ENCODE data around the gene PDE3A.

PDE3A gene

DNA sequence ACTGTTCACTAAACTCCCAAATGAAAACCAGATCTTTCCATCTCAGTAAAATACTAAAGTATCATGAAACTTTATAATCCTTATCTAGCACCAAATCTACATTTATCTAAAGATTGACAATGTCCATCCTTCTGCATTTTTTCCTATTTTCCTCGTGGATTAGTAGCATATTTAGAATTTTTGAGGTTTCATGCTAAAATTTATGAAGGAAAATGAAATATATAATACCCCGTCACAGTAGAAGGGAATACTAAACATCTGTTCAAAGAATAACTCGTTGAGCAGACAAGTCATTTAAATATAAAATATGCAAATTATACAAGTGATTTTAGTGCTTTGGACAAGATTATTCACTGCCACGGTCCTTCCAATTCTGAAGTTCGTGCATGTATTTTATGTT lies 204.1 kb downstream of the PDE3A start:
- H3K4me1 Mint-ChIP-seq: no peaks in the 10 kb centered on the region
- no peaks in the 10 kb centered on the region for H3K9me3 Mint-ChIP-seq
- H3K27me3 Mint-ChIP-seq: no peaks in the 10 kb centered on the region
- CTCF ChIA-PET: no interaction called here
- H3K27ac Mint-ChIP-seq: no peak overlapping the region
- no peaks in the 10 kb centered on the region for H3K36me3 Mint-ChIP-seq
- no peak for DNase-seq
- H3K4me3 Mint-ChIP-seq: no peak overlapping the region

DNA sequence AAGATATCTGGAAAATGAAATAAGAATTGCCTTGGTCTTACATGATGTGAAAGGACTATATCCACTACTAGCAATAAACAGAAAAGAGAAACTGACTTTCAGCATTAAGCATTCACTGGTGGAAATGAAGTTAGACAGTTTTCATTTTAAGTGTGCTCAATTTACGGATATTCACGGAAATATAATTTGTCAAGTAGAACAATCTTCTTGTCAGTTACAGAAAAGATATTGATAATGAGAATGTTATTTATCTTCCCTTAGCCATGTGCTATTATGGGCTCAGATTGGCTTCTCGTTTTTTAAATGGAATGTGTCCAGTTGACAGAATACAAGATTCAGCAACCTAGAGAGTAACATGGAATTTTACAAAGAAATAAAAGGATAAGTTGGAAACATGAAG lies 208.2 kb downstream of the PDE3A start:
- H3K36me3 Mint-ChIP-seq: no peaks in the 10 kb centered on the region
- CTCF ChIA-PET: no interaction called here
- no peak overlapping the region for H3K27ac Mint-ChIP-seq
- H3K9me3 Mint-ChIP-seq: no peaks in the 10 kb centered on the region
- H3K27me3 Mint-ChIP-seq: no peaks in the 10 kb centered on the region
- no peak overlapping the region for H3K4me3 Mint-ChIP-seq
- H3K4me1 Mint-ChIP-seq: no peaks in the 10 kb centered on the region
- no peak for DNase-seq

DNA sequence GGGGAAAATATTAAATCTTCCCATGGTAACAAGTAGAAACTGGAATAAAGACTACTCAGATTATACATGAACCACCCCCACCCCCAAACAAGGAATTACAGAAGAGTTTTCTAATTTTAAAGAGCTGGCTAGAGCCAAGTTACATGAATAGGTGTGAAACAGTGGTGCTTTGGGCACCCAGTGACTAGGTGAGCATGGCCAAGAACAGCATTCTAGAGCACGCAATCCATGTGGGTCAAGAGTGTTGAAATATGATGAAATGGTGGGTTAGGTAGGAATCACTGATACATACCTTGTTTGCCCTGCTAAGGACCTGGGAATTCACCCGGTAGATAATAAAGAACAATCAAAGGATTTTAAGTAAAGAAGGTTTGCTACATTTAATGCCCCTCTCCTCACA lies 208.7 kb downstream of the PDE3A start:
- no peaks in the 10 kb centered on the region for H3K36me3 Mint-ChIP-seq
- no peaks in the 10 kb centered on the region for H3K9me3 Mint-ChIP-seq
- H3K4me3 Mint-ChIP-seq: no peak overlapping the region
- H3K27me3 Mint-ChIP-seq: no peaks in the 10 kb centered on the region
- CTCF ChIA-PET: no interaction called here
- DNase-seq: no peak
- no peak overlapping the region for H3K27ac Mint-ChIP-seq
- H3K4me1 Mint-ChIP-seq: no peaks in the 10 kb centered on the region

DNA sequence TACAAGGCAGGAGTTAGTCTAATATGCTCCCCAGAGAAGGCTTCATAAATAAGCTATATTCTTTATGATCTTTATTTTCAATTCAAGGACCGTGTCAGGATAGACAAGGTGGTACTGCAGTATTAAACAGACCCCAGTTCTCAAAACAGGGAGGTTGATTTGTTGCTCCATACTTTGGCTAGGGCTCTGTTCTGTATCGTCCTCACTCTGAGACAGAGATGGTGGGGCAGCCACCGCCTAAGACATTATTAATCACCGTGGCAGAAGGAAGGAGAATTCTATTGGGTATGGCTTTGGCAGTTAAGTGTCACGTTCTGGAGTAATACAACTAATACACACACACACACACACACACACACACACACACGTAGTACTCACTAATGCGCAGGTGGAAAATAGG lies 209.8 kb downstream of the PDE3A start:
- H3K36me3 Mint-ChIP-seq: no peaks in the 10 kb centered on the region
- H3K9me3 Mint-ChIP-seq: no peaks in the 10 kb centered on the region
- CTCF ChIA-PET: no interaction called here
- no peak overlapping the region for H3K27ac Mint-ChIP-seq
- H3K4me1 Mint-ChIP-seq: no peaks in the 10 kb centered on the region
- no peak for DNase-seq
- H3K27me3 Mint-ChIP-seq: no peaks in the 10 kb centered on the region
- H3K4me3 Mint-ChIP-seq: no peak overlapping the region

DNA sequence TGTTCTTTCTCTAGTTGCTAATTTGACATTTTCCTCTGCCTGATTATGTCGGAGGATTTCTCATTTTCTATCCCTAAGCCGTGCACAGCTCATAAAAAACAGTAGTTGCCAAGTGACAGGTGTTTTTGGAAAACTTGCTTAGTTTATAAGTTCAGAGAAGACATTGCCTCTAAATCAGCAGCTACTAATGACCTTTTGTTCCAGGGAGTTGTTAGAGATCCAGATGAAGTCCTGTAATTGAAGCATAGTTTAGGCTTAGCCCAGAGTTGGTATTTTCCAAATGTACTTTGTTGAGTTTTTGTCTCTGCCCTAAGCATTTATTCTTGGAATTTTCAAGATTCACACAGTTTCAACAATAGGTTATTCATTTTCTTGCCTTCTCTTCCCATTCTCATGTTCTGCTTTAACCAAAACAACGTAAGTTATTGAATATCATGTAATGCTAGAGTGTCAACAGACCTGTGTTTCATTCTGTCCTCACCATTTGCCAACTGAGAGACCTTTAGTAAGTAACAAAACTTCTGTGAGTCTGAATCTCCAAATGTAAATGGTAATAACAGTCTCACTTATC lies 216.8 kb downstream of the PDE3A start:
- no peak for DNase-seq
- Mint-ChIP-seq H3K9me3 (no peaks in the 10 kb centered on the region), H3K4me3 (no peak overlapping the region), H3K27ac (no peak overlapping the region), H3K4me1 (no peaks in the 10 kb centered on the region), H3K27me3 (no peaks in the 10 kb centered on the region), H3K36me3 (no peaks in the 10 kb centered on the region)
- CTCF ChIA-PET: no interaction called here

DNA sequence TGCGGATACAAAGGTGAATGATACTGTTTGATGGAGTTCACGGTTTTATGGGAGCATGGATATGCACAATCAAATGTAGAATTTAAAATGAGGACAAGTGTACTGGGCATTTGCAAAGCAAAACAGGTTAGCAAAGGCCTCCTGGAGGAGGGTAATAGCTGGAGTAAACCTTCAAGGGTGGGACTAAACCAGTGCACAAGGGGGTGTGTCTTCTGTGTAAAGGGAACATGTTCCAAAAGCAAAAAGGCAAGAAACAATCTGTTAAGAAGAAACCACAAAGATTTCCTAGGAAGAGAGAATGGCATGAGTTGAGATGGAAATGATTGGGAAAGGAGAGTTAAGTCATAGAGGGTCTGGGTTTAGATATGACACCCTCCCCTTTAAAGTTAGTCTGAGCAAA lies 217.6 kb downstream of the PDE3A start:
- no peaks in the 10 kb centered on the region for H3K36me3 Mint-ChIP-seq
- no peaks in the 10 kb centered on the region for H3K4me1 Mint-ChIP-seq
- no peaks in the 10 kb centered on the region for H3K9me3 Mint-ChIP-seq
- no peak overlapping the region for H3K4me3 Mint-ChIP-seq
- no peak for DNase-seq
- H3K27ac Mint-ChIP-seq: no peak overlapping the region
- CTCF ChIA-PET: no interaction called here
- no peaks in the 10 kb centered on the region for H3K27me3 Mint-ChIP-seq

DNA sequence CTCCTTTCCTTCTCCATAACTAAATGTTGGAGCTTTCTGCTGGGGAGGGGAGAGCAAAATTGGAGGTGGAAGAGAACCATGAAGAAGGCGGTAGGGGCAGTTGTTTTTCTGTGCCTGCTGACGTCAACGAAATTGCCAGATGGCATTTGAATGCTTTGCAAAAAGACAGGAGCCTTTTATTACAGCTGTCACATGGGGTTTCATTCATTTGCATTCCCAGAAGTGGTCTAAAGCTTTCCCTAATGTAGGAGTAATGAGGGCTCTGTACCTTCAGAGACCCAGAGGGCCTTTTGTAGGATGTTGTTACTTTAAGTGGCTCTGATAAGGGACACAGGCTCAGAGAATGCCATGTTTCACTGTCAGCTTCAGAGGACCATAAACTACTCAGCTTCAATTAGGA lies 219.7 kb downstream of the PDE3A start:
- Mint-ChIP-seq H3K27ac (no peak overlapping the region), H3K4me3 (no peak overlapping the region), H3K9me3 (no peaks in the 10 kb centered on the region), H3K27me3 (no peaks in the 10 kb centered on the region), H3K4me1 (no peaks in the 10 kb centered on the region), H3K36me3 (no peaks in the 10 kb centered on the region)
- CTCF ChIA-PET: no interaction called here
- DNase-seq: no peak

DNA sequence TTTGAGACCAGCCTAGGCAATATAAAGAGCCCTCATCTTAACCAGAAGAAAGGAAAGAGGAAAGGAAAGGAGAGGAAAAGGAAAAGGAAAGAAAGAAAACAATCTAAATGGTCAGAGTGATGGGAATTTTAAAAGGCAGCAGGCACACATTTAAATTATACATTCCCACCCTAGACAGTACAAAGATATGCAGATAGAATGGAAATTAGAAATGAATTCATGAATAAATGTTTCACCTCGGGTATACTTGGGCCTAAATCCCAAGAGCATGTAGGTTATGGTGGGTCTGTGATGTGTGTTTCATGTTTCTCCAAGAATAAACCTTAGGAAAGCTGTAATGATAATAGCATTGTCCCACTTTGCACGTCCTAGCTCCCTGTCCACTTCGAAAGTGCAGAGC lies 222.2 kb downstream of the PDE3A start:
- H3K4me1 Mint-ChIP-seq: no peaks in the 10 kb centered on the region
- H3K9me3 Mint-ChIP-seq: no peaks in the 10 kb centered on the region

DNA sequence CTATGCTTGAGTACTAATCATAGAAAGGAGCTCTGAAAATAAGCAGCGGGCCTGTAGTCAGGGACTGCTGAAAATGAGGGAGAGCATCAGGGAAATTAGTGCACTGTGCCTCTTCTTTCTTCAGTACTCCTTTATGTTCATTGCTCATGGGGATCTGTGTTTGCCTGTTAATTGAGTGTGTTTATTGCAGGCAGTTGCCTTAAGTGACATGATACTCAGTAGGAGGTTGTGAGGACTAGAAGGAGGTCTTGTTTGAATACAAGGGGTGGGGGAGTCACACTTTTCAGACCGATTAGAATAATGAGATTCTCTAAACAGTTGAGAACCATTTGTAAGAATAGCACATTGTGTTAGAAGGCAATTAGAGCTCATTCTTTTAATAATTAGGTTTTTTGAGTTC lies 224.2 kb downstream of the PDE3A start:
- Mint-ChIP-seq H3K27me3 (no peaks in the 10 kb centered on the region), H3K27ac (no peak overlapping the region), H3K36me3 (no peaks in the 10 kb centered on the region), H3K4me3 (no peak overlapping the region), H3K9me3 (no peaks in the 10 kb centered on the region), H3K4me1 (no peaks in the 10 kb centered on the region)
- CTCF ChIA-PET: no interaction called here
- no peak for DNase-seq

More for the DNA sequence above, 222.2 kb downstream of the PDE3A start:
- Mint-ChIP-seq H3K36me3 (no peaks in the 10 kb centered on the region), H3K27me3 (no peaks in the 10 kb centered on the region), H3K4me3 (no peak overlapping the region), H3K27ac (no peak overlapping the region)
- DNase-seq: no peak
- CTCF ChIA-PET: no interaction called here

DNA sequence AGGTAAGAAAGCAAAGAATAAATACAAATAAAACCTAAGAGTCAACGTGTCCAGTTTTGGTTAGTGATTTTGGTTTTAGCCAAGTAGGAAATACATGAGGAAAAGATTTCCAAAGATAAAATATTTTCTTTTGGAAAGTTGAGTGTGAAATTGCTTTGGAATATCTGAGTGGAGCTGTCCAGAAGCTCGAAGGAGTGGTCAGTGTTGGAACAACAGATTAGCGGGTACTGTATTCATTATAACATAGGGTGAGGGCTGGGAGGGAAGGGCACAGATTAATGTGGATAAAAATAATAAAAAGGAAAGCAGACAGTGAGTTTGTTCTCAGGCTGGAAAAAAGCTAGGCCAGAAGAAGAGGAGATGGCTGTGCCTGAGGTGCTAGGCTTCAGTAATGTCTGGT lies 225.3 kb downstream of the PDE3A start:
- DNase-seq: no peak
- Mint-ChIP-seq H3K27me3 (no peaks in the 10 kb centered on the region), H3K36me3 (no peaks in the 10 kb centered on the region), H3K4me3 (no peak overlapping the region), H3K4me1 (no peaks in the 10 kb centered on the region), H3K27ac (no peak overlapping the region), H3K9me3 (no peaks in the 10 kb centered on the region)
- CTCF ChIA-PET: no interaction called here

DNA sequence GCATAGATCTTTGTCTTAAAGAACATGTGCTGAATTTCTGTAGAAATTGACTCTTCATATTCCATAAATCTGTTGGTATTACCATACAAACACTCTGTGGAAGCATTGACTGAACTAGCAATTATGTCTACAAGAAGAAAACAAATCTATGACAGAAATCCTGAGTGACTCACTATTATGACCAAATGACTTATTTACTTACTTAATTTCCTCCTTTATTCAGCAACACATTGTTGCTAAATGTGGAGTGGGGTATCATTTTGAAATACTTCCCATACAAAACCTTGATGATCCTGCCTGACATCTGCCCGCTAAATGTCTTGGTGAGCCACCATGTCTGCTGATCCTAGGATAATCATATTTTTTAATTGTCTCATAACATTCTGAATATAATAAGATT lies 227.7 kb downstream of the PDE3A start:
- Mint-ChIP-seq H3K27me3 (no peaks in the 10 kb centered on the region), H3K36me3 (no peaks in the 10 kb centered on the region), H3K27ac (no peak overlapping the region), H3K4me3 (no peak overlapping the region), H3K4me1 (no peaks in the 10 kb centered on the region), H3K9me3 (no peaks in the 10 kb centered on the region)
- CTCF ChIA-PET: no interaction called here
- no peak for DNase-seq

DNA sequence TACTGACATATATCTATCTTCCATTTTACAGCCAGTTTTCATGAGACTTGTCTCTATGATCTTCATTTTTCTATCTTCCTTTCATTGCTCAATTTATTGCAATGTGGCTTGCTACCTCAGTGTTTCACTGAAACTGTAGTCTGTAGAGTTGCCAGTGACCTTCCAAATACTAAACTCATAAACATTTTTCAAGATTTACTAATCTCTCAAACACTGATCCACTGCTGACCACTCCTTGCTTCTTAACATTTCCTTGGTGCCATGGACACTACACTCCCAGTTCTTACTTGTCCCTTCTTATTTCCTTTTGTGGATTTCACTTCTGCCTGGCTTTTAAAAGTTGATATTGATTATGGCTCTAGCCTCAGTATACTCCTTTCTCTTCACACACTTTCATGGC lies 231.4 kb downstream of the PDE3A start:
- Mint-ChIP-seq H3K27ac (no peak overlapping the region), H3K27me3 (no peaks in the 10 kb centered on the region)

DNA sequence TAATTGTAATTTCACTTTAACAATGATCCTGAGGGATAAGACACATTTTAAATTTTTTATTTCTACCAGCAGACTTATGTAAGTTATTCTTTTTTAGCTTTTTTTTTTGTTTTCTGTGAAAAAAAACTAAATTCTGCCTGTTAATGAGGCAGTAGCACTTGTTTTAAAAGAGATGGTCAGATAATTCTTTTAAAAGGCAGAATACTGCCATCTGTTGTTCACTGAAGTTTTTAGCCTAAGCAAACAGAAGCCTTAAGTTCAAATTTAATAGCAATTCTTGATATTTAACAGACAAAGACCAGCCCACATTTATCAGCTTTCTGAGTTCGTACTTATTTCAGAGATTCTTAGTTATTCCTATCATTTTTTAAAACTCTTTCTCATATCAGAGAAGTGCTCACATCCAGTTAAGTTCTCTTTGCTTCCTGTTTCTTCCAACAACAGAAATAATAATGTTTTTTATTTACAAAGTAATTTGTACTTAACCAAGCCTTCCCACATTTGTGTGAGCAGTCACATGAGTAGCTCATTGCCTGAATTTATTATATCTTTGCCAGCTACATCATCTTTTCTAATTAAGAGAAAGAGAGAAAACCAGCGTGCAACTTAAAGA lies 233.4 kb downstream of the PDE3A start:
- no peaks in the 10 kb centered on the region for H3K36me3 Mint-ChIP-seq
- no peaks in the 10 kb centered on the region for H3K27me3 Mint-ChIP-seq
- H3K4me1 Mint-ChIP-seq: no peaks in the 10 kb centered on the region
- no peak for DNase-seq
- CTCF ChIA-PET: interaction anchor here (1.1 kb wide), 1 partner anchor 12 kb away, joined by 3 read pairs; no protein-coding TSS in a partner anchor
- H3K4me3 Mint-ChIP-seq: no peak overlapping the region
- no peaks in the 10 kb centered on the region for H3K9me3 Mint-ChIP-seq
- H3K27ac Mint-ChIP-seq: no peak overlapping the region

More for the DNA sequence above, 231.4 kb downstream of the PDE3A start:
- H3K9me3 Mint-ChIP-seq: no peaks in the 10 kb centered on the region
- H3K4me1 Mint-ChIP-seq: no peaks in the 10 kb centered on the region
- CTCF ChIA-PET: no interaction called here
- no peak for DNase-seq
- H3K36me3 Mint-ChIP-seq: no peaks in the 10 kb centered on the region
- H3K4me3 Mint-ChIP-seq: no peak overlapping the region

DNA sequence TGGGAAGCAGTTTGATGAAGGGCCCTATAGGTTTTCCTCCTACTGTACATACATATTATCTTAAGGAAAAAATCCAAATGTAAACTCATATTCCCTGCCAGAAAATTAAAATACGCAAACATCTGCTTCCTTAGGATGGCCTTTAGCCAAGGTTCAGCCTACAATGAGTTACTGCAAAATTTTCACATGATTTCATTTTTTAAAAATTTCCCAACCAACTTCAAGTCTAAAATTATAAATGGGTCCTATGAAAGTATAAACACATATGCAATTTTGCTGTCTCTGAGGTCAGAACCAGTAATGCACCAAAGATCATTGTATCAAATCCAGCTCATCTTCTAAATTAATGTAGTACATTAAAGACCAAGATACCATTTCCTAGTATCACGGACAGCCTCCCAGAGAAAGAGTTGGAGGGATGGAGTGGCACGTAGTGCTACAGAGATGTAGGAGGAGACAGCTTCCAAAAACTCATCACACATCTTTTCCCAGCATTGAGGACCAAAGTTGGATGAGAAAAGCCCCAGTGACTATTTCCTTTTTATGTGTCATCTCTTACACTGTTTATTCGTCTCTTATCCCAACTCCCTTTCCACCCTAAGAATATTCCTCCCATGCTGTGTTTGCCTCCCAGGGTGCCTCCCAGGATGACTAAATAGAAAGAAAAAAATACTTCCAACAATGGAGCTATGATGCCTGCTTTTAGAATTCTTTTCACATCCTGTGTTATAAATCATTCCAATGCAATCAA lies 234.5 kb downstream of the PDE3A start:
- Mint-ChIP-seq H3K27me3 (no peaks in the 10 kb centered on the region), H3K4me1 (no peaks in the 10 kb centered on the region), H3K4me3 (no peak overlapping the region), H3K36me3 (no peaks in the 10 kb centered on the region), H3K9me3 (no peaks in the 10 kb centered on the region), H3K27ac (no peak overlapping the region)
- DNase-seq: no peak
- CTCF ChIA-PET: no interaction called here

DNA sequence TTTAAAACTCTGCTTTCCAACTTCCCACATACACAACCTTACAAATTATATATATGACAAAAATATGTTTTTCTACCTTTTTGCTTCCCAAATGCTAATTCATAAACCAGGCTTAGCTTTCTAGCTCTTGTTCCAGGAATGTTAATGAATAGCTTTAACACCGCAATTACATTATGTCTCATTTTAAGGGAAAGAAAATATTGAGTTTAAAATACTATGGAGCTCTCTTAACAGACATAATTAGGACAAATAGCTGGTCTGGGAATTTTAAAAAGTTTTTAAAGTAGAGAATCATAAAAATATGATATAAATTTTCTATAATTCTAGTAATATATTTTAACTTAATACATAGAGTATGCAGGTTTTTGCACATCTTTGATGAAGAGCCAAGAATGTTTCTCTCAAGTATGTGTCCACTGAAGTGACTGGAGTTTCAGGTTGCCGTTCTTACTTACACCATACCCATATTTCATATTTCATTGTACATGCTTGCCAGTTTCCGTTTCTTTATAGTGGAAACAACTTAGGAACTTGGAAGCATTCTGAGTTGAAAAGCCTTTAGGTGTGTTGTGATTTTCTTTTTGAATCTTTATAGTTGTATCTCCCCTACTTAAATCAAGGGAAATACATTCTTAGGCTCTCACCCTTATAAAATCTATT lies 236.2 kb downstream of the PDE3A start:
- H3K27ac Mint-ChIP-seq: no peak overlapping the region
- H3K9me3 Mint-ChIP-seq: no peaks in the 10 kb centered on the region
- no peak overlapping the region for H3K4me3 Mint-ChIP-seq
- CTCF ChIA-PET: no interaction called here
- H3K4me1 Mint-ChIP-seq: no peaks in the 10 kb centered on the region
- H3K27me3 Mint-ChIP-seq: no peaks in the 10 kb centered on the region
- no peak for DNase-seq
- H3K36me3 Mint-ChIP-seq: no peaks in the 10 kb centered on the region

Measured in activated naive CD4-positive, alpha-beta T cell treated with anti-CD3 and anti-CD28 coated beads, Interleukin-2, amount 10 ng/mL, durations not matched to agents 7 days and 5 days (primary cell).